ENCODE data around the gene TUBD1.

- TF ChIP-seq CTCF (IDR thresholded peaks at IDR 0.05; ENCODE audit: borderline replicate concordance, extremely low read depth, low read length, poor library complexity, severe bottlenecking) (no peak), EZH2 (IDR thresholded peaks at IDR 0.05; ENCODE audit: borderline replicate concordance, low read depth, low read length, severe bottlenecking) (no peak)
Observed at GRCh38 chr17:59828478-59828760, 64.3 kb downstream of the TUBD1 start.
